ENCODE measurements around the gene YWHAB. TPM values are rescaled to one million over a fixed set of nuclear protein-coding genes. Genes with fewer than 3 reads are reported as not detected.

Gene YWHAB
- total and polyA plus RNA-seq, 2 of the 4 experiments (the other 2 are of a cell fraction), result 78.0 to 102 TPM

GRCh38 chr20:44837946-44838345 lies 47.6 kb upstream of the YWHAB start:
- dilution Hi-C loops (cut with HindIII; ENCODE audit: low sequenced_read_pairs, unreplicated experiment) (no loop called here), intact Hi-C loops (cut with micrococcal nuclease) (no loop called here), in situ Hi-C loops (cut with MboI; ENCODE audit: low sequenced_read_pairs) (no loop called here)
- ATAC-seq (ENCODE audit: low read depth), result no peak
- CTCF ChIA-PET, result no interaction called here
- H3K56ac ChIP-seq (ENCODE audit: extremely low read depth, insufficient read depth, low read length), result no peak overlapping the region
- H3K9me1 ChIP-seq (ENCODE audit: insufficient read depth, low read length), result no peaks in the 10 kb centered on the region
- no peak overlapping the region for H2BK5ac ChIP-seq (ENCODE audit: low read depth, low read length, poor library complexity, severe bottlenecking)
- no peak overlapping the region for H3K4me3 ChIP-seq (ENCODE audit: insufficient read depth, low read depth, low read length)
- no peak overlapping the region for H2BK120ac ChIP-seq (ENCODE audit: low read depth, low read length)
- H3K27me3 ChIP-seq (ENCODE audit: control insufficient read depth, insufficient read depth, low read length), result peaks cover 23% of the 10 kb centered on the region
- no peak overlapping the region for H4K5ac ChIP-seq (ENCODE audit: low read depth, low read length)
- H3K14ac ChIP-seq (replicated peaks; ENCODE audit: low read depth, low read length), result no peak overlapping the region
- TF ChIP-seq RFX5 (IDR thresholded peaks at IDR 0.05; ENCODE audit: low read depth, low read length), result no peak
- no peak for TF ChIP-seq NFE2L2 (IDR thresholded peaks at IDR 0.05; ENCODE audit: low read depth, low read length)
- no peak for TF ChIP-seq CHD1 (IDR thresholded peaks at IDR 0.05; ENCODE audit: low read depth, low read length)
- TF ChIP-seq MXI1 (IDR thresholded peaks at IDR 0.05; ENCODE audit: borderline replicate concordance, low read depth, low read length), result no peak
- TF ChIP-seq, protein P1, sequence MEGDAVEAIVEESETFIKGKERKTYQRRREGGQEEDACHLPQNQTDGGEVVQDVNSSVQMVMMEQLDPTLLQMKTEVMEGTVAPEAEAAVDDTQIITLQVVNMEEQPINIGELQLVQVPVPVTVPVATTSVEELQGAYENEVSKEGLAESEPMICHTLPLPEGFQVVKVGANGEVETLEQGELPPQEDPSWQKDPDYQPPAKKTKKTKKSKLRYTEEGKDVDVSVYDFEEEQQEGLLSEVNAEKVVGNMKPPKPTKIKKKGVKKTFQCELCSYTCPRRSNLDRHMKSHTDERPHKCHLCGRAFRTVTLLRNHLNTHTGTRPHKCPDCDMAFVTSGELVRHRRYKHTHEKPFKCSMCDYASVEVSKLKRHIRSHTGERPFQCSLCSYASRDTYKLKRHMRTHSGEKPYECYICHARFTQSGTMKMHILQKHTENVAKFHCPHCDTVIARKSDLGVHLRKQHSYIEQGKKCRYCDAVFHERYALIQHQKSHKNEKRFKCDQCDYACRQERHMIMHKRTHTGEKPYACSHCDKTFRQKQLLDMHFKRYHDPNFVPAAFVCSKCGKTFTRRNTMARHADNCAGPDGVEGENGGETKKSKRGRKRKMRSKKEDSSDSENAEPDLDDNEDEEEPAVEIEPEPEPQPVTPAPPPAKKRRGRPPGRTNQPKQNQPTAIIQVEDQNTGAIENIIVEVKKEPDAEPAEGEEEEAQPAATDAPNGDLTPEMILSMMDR (conservative IDR thresholded peaks at IDR 0.05; ENCODE audit: low read depth, low read length), result no peak
- no peak for TF ChIP-seq RCOR1 (IDR thresholded peaks at IDR 0.05; ENCODE audit: insufficient replicate concordance, low read length)
- H3K27ac ChIP-seq (ENCODE audit: insufficient read depth, low read length), result no peak overlapping the region
- H3K18ac ChIP-seq (ENCODE audit: low read depth, low read length), result no peak overlapping the region
- H3K4me1 ChIP-seq (ENCODE audit: control insufficient read depth, insufficient read depth, low read length), result no peaks in the 10 kb centered on the region
- H2AK9ac ChIP-seq (replicated peaks; ENCODE audit: low read depth, low read length, poor library complexity), result no peak overlapping the region
- H4K8ac ChIP-seq (ENCODE audit: low read depth in 2 of 2, low read length in 2 of 2), result no peak overlapping the region
- H3K36me3 ChIP-seq (ENCODE audit: control insufficient read depth, insufficient read depth, low read length), result no peaks in the 10 kb centered on the region
- no peaks in the 10 kb centered on the region for H4K20me1 ChIP-seq (ENCODE audit: insufficient read depth, low read length)
- H2AFZ ChIP-seq (replicated peaks; ENCODE audit: low read length, poor library complexity), result no peak overlapping the region
- H3K23ac ChIP-seq (ENCODE audit: low read depth, low read length), result no peak overlapping the region
- WGBS, 2 experiments (ENCODE audit: extremely low coverage in 2 of 2, insufficient read length in 1 of 2), result 0% methylated on average over 2 of the region's 3 CpGs; no CpG with 5 or more reads in 1 of the 2 experiments
- BruUV-seq (replicated peaks), result no TSS peak
- no peak overlapping the region for H3K4me2 ChIP-seq (ENCODE audit: low read depth, low read length)
- no peak overlapping the region for H2BK20ac ChIP-seq (ENCODE audit: low read depth, low read length)
- H3K9me3 ChIP-seq (ENCODE audit: control insufficient read depth, insufficient read depth, low read length), result no peaks in the 10 kb centered on the region
- H3K79me1 ChIP-seq (ENCODE audit: low read depth in 1 of 2, low read length in 2 of 2), result no peaks in the 10 kb centered on the region
- no peak overlapping the region for H2AK5ac ChIP-seq (ENCODE audit: low read depth, low read length)
- H3K4ac ChIP-seq (ENCODE audit: low read depth, low read length), result no peak overlapping the region
- no peak overlapping the region for H3K9ac ChIP-seq (ENCODE audit: low read depth, low read length)
- DNase-seq, result no peak
- no peak overlapping the region for H4K91ac ChIP-seq (ENCODE audit: insufficient read depth, low read depth, low read length)
- POLR2A ChIA-PET (ENCODE audit: unreplicated experiment), result no interaction called here
- no peak overlapping the region for H2BK15ac ChIP-seq (ENCODE audit: low read depth, low read length)

All from IMR-90 (cell line).